ENCODE results near the gene SEPSECS. TPM values are rescaled to one million over a fixed set of nuclear protein-coding genes. Genes with fewer than 3 reads are reported as not detected.

SEPSECS gene
- total RNA-seq, 1 experiment from 2014 or later, result 4.2 TPM

DNA sequence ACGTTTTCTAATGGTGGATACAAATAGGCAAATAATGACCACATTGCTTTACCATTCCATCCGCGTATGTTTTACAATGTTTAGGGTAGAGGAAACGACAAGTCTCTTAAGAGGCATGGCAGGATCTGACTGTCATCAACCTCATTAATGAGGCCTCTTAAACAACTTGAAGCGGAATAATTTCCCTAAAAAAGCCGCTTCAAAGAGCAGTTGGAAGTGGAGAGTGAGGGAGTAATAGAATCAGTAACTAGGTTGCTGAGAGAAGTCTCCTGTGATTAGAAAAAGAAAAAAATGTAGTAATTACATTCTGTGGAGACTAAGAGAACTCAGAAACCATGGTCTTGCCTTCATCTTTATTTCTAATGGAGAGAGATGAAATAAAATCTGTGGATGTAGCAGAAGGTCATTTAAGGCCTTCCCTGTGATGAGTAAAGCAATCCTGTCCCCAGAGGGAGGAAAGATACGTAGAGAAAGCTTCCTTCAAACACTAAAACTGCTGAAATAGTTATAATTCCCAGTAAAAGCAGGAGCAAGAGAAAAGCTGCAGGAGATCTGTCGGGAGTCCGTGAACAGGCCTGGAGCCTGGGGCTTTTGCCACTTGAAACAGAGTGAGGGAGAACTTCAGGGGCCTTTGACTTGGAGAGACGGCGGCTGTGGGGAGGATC is 11.1 kb upstream of the SEPSECS start:
- WGBS (ENCODE audit: extremely low coverage, insufficient read length, low lambda C conversion rate), result no CpG with 5 or more reads among the region's 11 CpGs
- no peak overlapping the region for H3K4me3 Mint-ChIP-seq
- no peak overlapping the region for H3K9ac ChIP-seq (ENCODE audit: extremely low read depth, insufficient read length, low read length)

More for the DNA sequence above, 11.1 kb upstream of the SEPSECS start:
- Mint-ChIP-seq H3K4me1 (peaks cover 0 to 7% of the 10 kb centered on the region in 2 experiments; a peak in 1 of 4 replicates), H3K27me3 (ENCODE audit: low read depth) (no peaks in the 10 kb centered on the region), H3K9me3 (no peaks in the 10 kb centered on the region; a peak in 1 of 5 replicates), H3K36me3 (ENCODE audit: insufficient read depth in 1 of 3, low read depth in 3 of 3) (peaks cover 0 to 2% (median 0%) of the 10 kb centered on the region in 3 experiments; a peak in 2 of 7 replicates), H3K27ac (no peak overlapping the region)
- H2AK5ac ChIP-seq (ENCODE audit: insufficient read length, low read length), result no peak overlapping the region
- H3K14ac ChIP-seq (ENCODE audit: insufficient read depth, low read length), result no peak overlapping the region; the same call in 1 of the 2 replicates
- H3K23me2 ChIP-seq (ENCODE audit: insufficient read length, low read depth, low read length, poor library complexity, severe bottlenecking), result no peaks in the 10 kb centered on the region
- no peak overlapping the region for H4K8ac ChIP-seq (replicated peaks; ENCODE audit: insufficient read length, low read depth, low read length)
- H3K4me2 ChIP-seq (ENCODE audit: insufficient read depth, insufficient read length, low read length), result no peak overlapping the region
- H3K79me2 ChIP-seq (ENCODE audit: insufficient read depth, low read length), result no peaks in the 10 kb centered on the region
- no peak overlapping the region for H3T11ph ChIP-seq (ENCODE audit: low read length)
- H3K4me1 ChIP-seq (ENCODE audit: insufficient read depth, low read length), result no peaks in the 10 kb centered on the region
- no peak overlapping the region for H3K23ac ChIP-seq (ENCODE audit: insufficient read length, low read depth, low read length)
- H2AFZ ChIP-seq (ENCODE audit: low read length), result no peak overlapping the region
- no peak overlapping the region for H4K91ac ChIP-seq (ENCODE audit: insufficient read length, low read depth, low read length)
- H4K20me1 ChIP-seq (ENCODE audit: control insufficient read depth, insufficient read depth, insufficient read length), result no peaks in the 10 kb centered on the region
- no peak overlapping the region for H2BK5ac ChIP-seq (ENCODE audit: insufficient read length, low read length)
- no peaks in the 10 kb centered on the region for H3K27me3 ChIP-seq (ENCODE audit: insufficient read depth, low read length)
- H2BK120ac ChIP-seq (ENCODE audit: low read depth, low read length, poor library complexity, severe bottlenecking), result no peak overlapping the region
- H4K5ac ChIP-seq (ENCODE audit: insufficient read length, low read depth, low read length), result no peak overlapping the region
- H2BK15ac ChIP-seq (ENCODE audit: low read depth, low read length), result no peak overlapping the region
- no peaks in the 10 kb centered on the region for H3K9me3 ChIP-seq (ENCODE audit: control insufficient read depth, low read depth, low read length)
- H3K18ac ChIP-seq (ENCODE audit: insufficient read length, low read depth, low read length), result no peak overlapping the region
- H3K79me1 ChIP-seq (ENCODE audit: insufficient read depth, low read depth, low read length, poor library complexity, severe bottlenecking), result no peaks in the 10 kb centered on the region
- DNase-seq, result no peak
- H2BK20ac ChIP-seq (ENCODE audit: low read depth, low read length, poor library complexity, severe bottlenecking), result no peak overlapping the region
- H2BK12ac ChIP-seq (ENCODE audit: insufficient read length, low read depth, low read length), result no peak overlapping the region
- no peak overlapping the region for H3K56ac ChIP-seq (ENCODE audit: insufficient read length, low read depth, low read length)
- H3K4ac ChIP-seq (ENCODE audit: low read depth, low read length), result no peak overlapping the region
- H3K27ac ChIP-seq (ENCODE audit: insufficient read length, low read depth, low read length), result no peak overlapping the region
- no peak for TF ChIP-seq CTCF (conservative IDR thresholded peaks at IDR 0.05)
